ENCODE results near the gene UTF1.

- TF ChIP-seq, protein P1, sequence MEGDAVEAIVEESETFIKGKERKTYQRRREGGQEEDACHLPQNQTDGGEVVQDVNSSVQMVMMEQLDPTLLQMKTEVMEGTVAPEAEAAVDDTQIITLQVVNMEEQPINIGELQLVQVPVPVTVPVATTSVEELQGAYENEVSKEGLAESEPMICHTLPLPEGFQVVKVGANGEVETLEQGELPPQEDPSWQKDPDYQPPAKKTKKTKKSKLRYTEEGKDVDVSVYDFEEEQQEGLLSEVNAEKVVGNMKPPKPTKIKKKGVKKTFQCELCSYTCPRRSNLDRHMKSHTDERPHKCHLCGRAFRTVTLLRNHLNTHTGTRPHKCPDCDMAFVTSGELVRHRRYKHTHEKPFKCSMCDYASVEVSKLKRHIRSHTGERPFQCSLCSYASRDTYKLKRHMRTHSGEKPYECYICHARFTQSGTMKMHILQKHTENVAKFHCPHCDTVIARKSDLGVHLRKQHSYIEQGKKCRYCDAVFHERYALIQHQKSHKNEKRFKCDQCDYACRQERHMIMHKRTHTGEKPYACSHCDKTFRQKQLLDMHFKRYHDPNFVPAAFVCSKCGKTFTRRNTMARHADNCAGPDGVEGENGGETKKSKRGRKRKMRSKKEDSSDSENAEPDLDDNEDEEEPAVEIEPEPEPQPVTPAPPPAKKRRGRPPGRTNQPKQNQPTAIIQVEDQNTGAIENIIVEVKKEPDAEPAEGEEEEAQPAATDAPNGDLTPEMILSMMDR (IDR thresholded peaks at IDR 0.05) = no peak
- no peak for TF ChIP-seq EZH2 (IDR thresholded peaks at IDR 0.05; ENCODE audit: borderline replicate concordance, insufficient read depth, low read depth, low read length, poor library complexity, severe bottlenecking)
Measured at GRCh38 chr10:133194151-133194550, 35.9 kb upstream of the UTF1 start.
